RCC 7860 (cell line): ENCODE measurements around the gene ATG2A.
A peak's percentile ranks its signal among the peaks of the same experiment; 100 is the strongest.

Experiments
- DNase-seq: peaks from one replicate; pipeline ENCODE4 v3.0.0-alpha.2; 2015; ENCODE audit warnings: low spot score
- FAIRE-seq: peaks from 2 replicates; lab custom pipeline; 2012; peaks lifted over from hg19 to GRCh38; lab: Jason Lieb, UNC

ATG2A gene

DNA sequence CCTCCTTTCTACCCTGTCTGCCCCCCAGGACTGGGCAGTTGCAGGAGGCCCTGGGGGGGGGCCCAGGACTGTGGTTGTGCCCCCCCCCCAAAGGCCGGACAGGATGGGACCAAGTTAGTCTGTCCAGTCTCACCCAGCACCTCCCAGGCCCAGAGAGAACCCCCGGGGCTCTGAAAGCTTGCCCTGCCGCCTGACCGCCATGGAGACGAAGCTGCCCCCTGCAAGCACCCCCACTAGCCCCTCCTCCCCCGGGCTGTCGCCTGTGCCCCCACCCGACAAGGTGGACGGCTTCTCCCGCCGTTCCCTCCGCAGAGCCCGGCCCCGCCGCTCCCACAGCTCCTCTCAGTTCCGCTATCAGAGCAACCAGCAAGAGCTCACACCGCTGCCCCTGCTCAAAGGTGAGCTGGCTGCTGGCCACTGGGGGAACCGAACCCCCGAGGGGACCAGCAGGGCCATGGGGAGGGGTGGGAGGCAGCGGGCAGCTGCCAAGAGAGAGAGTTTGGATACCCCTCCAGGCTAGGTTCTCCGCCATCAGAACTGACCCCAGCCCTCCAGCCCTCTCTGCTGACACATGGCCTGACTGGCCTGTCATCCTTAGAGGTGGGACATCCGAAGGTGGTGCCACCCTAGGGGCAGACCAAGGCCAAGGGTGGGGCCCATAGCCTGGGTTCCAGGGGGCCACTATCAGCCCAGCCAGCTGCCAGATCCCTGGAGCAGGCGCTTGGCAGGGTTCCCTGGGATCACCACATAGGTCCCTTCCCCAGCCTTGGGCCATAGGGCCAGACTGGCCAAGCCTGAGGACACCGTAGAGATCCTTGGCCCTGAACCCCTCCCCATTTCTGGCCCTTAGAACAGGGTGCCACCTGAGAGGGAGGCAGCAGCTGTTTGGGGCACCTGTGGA lies 8.8 kb upstream of the ATG2A start:
- DNase-seq, result no peak
- no peak for FAIRE-seq

DNA sequence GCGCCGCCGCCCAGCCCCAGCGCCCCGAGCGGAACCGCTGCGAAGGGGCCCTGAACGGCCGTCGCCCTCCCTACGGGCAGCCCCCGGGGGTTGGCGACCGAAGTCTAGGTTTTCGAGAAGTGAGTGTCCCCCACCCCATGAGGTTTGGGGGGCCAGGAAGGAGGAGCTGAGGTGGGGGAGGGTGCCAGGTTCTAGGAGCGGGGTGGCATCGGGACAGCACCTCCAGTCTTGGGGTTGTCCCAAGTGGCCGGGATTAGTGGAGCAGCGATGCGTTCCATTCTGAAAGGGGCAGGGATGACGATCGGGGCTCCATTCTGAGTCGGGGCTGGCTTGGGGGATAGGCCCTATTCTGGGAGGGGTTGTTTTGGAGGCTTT lies 7.9 kb upstream of the ATG2A start:
- DNase-seq (no peak), FAIRE-seq (no peak)

DNA sequence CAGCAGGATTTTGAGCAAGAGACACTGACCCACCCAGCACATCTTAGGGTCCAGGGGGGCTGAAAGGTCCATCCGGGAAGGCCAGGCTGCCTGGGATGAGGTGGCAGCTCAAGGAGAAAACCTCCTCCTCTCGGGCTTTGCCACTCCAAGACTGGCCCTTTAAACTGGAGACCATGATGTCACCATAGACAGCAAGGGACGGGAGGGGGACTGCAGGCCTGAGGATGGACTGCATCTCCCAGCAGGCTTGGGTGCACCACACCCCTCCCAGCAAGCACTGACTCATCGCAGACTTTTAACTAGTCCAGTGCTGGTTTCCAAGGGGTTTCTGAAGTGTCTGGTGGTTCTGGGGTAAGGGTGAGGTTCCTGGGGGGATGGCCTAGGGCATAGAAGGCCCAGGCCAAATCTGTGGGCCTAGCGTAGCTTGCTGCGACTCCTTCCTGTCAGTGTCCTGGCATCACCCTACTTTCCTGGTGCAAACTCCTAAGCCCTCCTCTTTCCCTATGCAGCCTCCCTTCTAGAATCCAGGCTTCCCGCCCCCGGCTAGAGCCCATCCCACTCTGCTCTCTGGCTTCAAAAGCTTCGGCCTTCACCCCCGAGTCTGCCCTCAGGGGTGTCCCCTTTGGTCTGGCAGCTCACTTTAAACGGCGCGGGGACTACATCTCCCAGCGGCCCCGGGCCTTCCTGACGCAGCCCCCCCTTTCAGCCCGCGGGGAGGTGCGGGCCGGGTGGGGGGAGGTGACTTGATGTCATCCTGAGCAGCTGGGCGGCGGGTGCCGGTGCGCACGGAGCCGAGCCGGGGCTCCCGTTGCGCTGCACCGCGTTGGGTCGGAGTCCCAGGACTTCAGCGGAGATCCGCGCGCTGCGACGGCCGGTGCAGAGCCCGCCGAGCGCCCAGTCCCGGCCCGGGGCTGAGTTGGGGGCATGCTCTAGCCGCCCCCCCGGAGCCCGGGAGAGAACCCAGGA lies 7.2 kb upstream of the ATG2A start, which contains the start of gene PPP2R5B:
Gene PPP2R5B, plus strand, starts transcription at position 746 of the 966 bp plus-strand sequence. CDS start 1,046 bp downstream, outside the sequence.
- DNase-seq (peak; percentile 82), FAIRE-seq (peak; percentile 67)

- FAIRE-seq (no peak), DNase-seq (no peak)
These were observed 6.2 kb upstream of the ATG2A start for GRCh38 chr11:64923151-64923661.

GRCh38 chr11:64921384-64921783 lies 4.4 kb upstream of the ATG2A start:
- no peak for FAIRE-seq
- DNase-seq, result no peak

DNA sequence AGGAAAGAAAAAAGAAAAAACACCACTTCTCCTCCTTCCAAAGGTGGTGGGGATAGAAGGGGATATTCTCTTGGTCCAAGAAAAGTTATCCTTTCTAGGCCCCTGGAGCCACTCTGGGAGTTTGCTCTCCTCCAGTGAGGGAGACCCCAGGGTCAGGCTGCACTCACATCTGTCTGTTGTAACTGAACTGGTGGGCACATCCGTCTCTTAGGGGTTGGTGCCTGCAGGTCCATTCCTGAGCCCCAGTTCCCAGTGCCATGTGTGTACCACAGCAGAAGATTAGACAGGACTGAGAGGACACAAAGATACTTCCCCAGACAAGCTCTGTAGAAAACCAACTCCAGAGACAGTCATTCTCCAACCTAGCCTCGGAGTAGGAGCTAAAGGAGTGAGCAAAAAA lies 3.1 kb upstream of the ATG2A start:
- no peak for FAIRE-seq
- no peak for DNase-seq

DNA sequence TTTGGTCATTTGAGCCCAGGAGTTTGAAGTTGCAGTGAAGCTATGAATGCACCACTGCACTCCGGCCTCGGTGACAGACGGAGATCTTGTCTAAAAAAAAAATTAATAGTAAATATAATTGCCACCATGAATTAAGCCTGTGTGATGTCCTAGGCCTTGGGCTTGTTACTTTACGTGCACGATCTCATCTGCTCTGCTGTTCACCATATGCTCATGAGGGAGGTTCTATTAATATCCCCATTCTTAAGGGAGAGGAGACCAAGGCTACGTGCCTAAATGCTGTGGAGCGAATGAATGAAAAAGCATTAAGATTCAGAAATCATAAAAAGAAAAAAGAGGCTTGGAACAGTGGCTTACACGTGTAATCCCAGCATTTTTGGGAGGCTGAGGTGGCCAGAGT lies 2.6 kb upstream of the ATG2A start:
- no peak for DNase-seq
- FAIRE-seq, result no peak

GRCh38 chr11:64918017-64918416 lies 1.0 kb upstream of the ATG2A start:
- no peak for DNase-seq
- no peak for FAIRE-seq

DNA sequence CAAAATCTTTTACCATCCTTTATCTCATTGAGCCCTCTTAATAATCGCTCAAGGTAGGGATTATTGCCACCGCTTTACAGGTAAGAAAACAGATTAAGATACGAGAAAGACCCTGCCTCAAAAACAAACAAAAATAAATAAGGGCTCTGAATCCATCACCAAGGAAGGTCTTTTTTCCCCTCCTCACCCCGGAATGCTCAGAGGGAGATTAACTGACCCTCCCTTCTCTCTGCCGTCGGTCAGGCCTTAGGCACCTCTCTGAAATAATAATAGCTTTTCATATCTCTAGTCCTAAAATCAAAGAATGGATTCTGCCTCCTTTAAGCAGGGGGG lies 620 bp upstream of the ATG2A start:
- no peak for FAIRE-seq
- DNase-seq, result no peak

GRCh38 chr11:64916040-64916774 lies 802 bp downstream of the ATG2A start:
- FAIRE-seq (no peak), DNase-seq (no peak)

- FAIRE-seq (no peak), DNase-seq (no peak)
These were observed 1.6 kb downstream of the ATG2A start for GRCh38 chr11:64915376-64915887.

DNA sequence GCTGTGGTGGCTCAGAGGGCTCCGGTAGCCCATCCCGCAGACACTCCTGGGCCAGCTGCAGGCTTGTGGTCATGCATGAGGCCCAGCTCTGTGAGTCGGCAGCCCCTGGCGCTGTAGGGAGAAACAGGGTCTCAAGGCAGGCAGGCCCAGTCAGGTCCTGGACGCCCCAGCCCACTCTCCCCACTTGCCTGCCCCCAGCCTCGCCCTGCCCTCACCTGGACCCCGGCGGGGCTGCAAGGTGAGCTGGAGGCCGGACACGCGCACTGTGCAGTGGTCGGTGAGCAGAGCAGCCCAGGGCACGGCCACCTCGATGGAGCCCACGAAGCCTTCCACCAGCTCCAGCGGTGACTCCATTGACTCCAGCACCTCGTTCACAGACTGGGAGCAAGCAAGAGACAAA lies 2.9 kb downstream of the ATG2A start:
- FAIRE-seq (no peak), DNase-seq (no peak)

DNA sequence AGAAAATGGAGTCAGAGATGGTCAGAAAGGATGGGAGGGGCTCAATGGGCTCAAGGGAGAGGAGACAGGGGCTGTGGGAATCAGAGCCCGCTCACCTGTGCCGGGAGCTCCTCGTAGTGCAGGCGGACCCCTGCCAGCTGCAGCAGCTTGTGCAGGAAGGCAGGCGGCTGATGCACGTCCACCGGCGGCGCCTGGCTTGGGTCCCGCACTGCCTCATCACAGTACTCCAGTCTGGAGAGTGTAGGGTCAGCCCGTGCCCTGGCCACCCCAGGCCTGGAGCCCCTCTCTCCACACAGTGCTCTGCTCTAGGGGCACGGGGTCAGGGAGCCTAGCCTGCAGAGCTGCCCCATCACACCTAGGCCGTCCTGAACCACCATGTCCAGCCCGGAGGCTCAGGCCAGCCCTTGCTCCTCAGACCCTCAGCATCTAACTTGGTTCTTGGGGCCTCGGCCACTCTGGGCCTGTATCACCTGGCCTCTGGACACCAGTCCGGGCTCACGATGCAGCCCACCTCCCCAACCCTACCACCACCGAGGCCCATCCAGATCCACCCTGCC lies 3.8 kb downstream of the ATG2A start:
- DNase-seq, result no peak
- FAIRE-seq, result no peak

GRCh38 chr11:64911689-64912088 lies 5.3 kb downstream of the ATG2A start:
- FAIRE-seq, result no peak
- DNase-seq, result no peak

DNA sequence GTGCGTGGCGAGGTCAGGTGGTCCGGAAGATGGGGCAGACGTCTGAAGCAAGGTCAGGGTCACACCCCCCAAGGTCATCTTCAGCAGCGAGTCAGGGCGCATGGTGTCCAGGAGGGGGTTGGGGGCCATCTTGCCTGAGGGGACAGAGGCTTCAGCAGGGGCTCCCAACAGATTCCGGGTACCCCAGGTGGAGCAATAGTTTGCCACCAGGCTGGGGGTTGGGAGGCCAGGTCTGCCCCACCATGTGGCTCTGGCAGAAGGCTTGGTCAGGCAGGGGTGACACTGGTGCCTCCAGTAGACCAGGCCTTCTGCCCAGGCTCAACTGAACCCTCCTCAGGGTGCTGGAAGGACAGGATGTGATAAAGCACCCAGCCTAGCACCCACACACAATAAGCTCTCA lies 5.9 kb downstream of the ATG2A start:
- FAIRE-seq (no peak), DNase-seq (no peak)

DNA sequence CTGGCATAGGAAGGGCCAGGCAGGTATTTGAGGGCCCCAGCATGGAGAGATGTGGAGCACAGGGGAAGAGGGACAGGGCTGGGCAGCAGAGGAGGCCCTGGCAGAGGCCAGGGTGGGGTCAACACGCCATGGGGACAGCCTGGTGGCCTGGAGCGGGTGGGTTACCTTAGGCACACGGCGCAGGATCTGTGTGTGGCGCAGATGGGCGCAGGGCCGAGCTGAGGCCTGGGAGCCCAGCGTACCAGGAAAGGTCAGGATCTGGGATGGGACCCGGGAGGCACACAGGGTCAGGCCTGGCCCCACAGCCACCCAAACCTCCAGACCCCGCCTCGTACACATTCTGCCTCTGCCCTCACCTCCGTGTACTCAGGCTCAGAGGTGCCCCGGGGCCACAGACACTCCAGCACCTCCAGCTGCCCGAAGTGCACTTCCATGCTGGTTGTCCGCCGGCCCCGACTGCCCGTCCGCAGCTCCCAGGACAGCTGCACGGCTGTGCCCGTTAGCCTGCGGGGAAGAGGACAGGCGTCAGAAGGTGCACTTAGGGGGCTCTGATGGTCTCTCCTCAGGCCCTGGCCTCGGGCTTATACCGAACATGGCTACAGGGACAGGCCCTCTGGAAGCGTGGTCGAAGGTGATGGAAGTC lies 6.4 kb downstream of the ATG2A start:
- DNase-seq, result no peak
- no peak for FAIRE-seq

DNA sequence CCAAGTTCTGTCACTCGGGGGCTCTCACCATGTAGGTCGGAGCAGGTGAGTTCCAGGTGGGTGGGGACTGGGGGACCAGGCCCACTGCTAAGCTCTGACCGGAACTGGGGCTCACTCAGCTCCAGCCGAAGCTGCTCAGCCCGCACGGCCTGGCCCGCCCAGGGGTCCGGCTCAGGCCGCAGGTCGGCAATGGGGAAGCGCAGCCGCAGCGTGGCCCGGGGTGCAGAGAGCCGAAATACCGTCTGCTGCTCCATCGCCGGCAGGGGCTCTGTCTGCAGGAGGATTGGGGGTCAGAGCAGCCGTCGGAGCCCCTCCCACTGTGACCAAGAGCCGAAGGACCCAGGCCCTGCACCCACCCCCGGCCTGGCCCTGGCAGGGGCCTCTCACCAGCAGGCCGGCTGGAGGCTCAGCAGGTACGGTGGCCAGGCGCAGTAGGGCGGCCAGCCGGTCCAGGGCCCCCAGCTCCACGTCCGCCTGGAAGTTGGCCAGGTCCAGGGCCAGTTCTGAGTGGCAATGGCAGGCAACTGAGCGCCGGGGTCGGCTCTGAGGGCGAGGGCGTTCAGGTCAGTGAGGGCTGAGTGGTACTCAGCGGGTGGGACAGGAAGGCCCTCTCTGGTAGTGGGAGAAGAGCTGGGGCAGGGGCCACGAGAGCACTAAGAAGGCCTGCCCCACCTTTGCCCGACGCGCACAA lies 7.2 kb downstream of the ATG2A start:
- FAIRE-seq, result no peak

DNA sequence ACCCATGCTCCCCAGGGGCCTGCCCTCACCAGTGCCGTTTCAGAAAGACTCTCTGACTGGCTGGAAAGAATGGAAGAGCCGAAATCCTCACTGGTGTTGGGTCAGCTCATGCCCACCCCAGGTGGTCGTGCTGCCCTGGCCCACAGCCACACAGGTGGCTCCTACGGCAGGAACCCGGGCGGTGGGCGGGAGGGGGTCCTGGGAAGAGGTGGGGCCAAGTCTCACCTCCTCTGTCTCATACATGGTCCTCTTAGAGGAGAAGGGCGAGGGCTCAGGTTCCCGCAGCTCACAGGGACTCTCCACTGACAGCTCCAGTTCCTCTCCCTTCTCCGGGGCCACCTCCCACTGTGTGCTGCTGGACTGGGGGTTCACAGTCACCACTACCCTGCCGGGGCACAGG lies 8.2 kb downstream of the ATG2A start:
- DNase-seq (no peak), FAIRE-seq (no peak)

More for the DNA sequence above, 7.2 kb downstream of the ATG2A start:
- DNase-seq, result no peak

GRCh38 chr11:64906314-64906635 lies 10.7 kb downstream of the ATG2A start:
- FAIRE-seq (no peak), DNase-seq (no peak)
